T-cell (primary cell): ENCODE data around the gene KCTD7. TPM values are rescaled to one million over a fixed set of nuclear protein-coding genes. Genes with fewer than 3 reads are reported as not detected.
"Not testable (repeated sequence)": the region's sequence is repeated elsewhere in the genome, so short reads cannot be mapped to it uniquely, and the experiment has no call there.

Experiments used
- ATAC-seq, 4 experiments: fragments of 200-7000 bp in 3 of 4; fragments of 150-1000 bp in 1 of 4; cut with Tn5 transposase; replicated peaks in 1 of 4; 1 replicate in 3 of 4; 2 replicates in 1 of 4; pipeline ENCODE4 v1.10.0; 2021; ENCODE audit warnings: moderate library complexity in 3 of 4, mild to moderate bottlenecking in 2 of 4, moderate number of reproducible peaks in 1 of 4
- CTCF ChIA-PET, 2 donors: fragments of 300-600 bp; sonication (Branson Sonifier 250); formaldehyde crosslinking; loops; one replicate each; lab custom pipeline; 2022; ENCODE audit warnings: antibody characterized with exemption in 2 of 2; lab: Charles Lee
- POLR2A ChIA-PET, 2 donors: fragments of 300-600 bp; sonication (Branson Sonifier 250); formaldehyde crosslinking; loops; one replicate each; lab custom pipeline; 2022; ENCODE audit warnings: antibody characterized with exemption in 2 of 2; lab: Charles Lee
- DNase-seq, 35 experiments: peaks; one replicate each; pipeline versions ENCODE4 v3.0.0 to v3.0.0-alpha.2; 2013 to 2023
- H3K27ac ChIP-seq: one replicate; pipeline ENCODE4 v1.5.1; 2013; ENCODE audit warnings: low read length
- H3K27me3 ChIP-seq, 2 experiments: replicated peaks in 1 of 2; 1 replicate in 1 of 2; 2 replicates in 1 of 2; pipeline versions ENCODE4 v1.6.1 to v1.7.0; 2013; ENCODE audit warnings: low read length in 1 of 2, mixed read lengths in 1 of 2; ENCODE audit not compliant: control insufficient read depth in 2 of 2, insufficient read depth in 2 of 2; ENCODE audit errors: extremely low read depth in 1 of 2
- H3K36me3 ChIP-seq, 2 donors: 1 replicate in 1 of 2; 2 replicates in 1 of 2; pipeline versions ENCODE4 v1.6.1 to v1.7.0; 2013; ENCODE audit warnings: low read length in 1 of 2; ENCODE audit not compliant: control insufficient read depth in 2 of 2, insufficient read depth in 1 of 2; ENCODE audit errors: extremely low read depth in 1 of 2
- H3K4me1 ChIP-seq, 2 experiments: 1 replicate in 1 of 2; 2 replicates in 1 of 2; pipeline versions ENCODE4 v1.6.1 to v1.7.0; 2013; ENCODE audit warnings: low read length in 2 of 2, mixed read lengths in 1 of 2; ENCODE audit not compliant: insufficient read depth in 2 of 2, control insufficient read depth in 1 of 2; ENCODE audit errors: extremely low read depth in 1 of 2
- H3K4me3 ChIP-seq, 2 donors: 1 replicate in 1 of 2; 2 replicates in 1 of 2; pipeline versions ENCODE4 v1.5.1 to v1.7.0; 2013; ENCODE audit warnings: mild to moderate bottlenecking in 2 of 2, low read length in 1 of 2, moderate library complexity in 1 of 2; ENCODE audit not compliant: control insufficient read depth in 1 of 2; ENCODE audit errors: extremely low read depth in 1 of 2
- H3K9me3 ChIP-seq: 2 replicates; pipeline ENCODE4 v1.7.0; 2013
- H3K27ac Mint-ChIP-seq, 2 donors: one replicate each; pipeline ENCODE4 v1.8.0; 2020 to 2021; ENCODE audit warnings: mild to moderate bottlenecking in 2 of 2, mixed read lengths in 2 of 2
- H3K27me3 Mint-ChIP-seq, 2 donors: one replicate each; pipeline ENCODE4 v1.8.0; 2021 to 2022; ENCODE audit warnings: mixed read lengths in 2 of 2
- H3K36me3 Mint-ChIP-seq: one replicate; pipeline ENCODE4 v1.8.0; 2021; ENCODE audit warnings: mixed read lengths
- H3K4me1 Mint-ChIP-seq, 3 donors: one replicate each; pipeline ENCODE4 v1.8.0; 2020 to 2022; ENCODE audit warnings: mixed read lengths in 3 of 3, mild to moderate bottlenecking in 1 of 3
- H3K4me3 Mint-ChIP-seq, 3 donors: one replicate each; pipeline ENCODE4 v1.8.0; 2020 to 2022; ENCODE audit warnings: mild to moderate bottlenecking in 3 of 3, mixed read lengths in 3 of 3, moderate library complexity in 3 of 3
- H3K9me3 Mint-ChIP-seq, 3 donors: one replicate each; pipeline ENCODE4 v1.8.0; 2020 to 2022; ENCODE audit warnings: mixed read lengths in 3 of 3
- WGBS: methylation state at CpG from one replicate; pipeline ENCODE4 v1.1.5; 2013; ENCODE audit warnings: missing lambda C conversion rate; ENCODE audit not compliant: insufficient coverage; 5-methylcytosine and 5-hydroxymethylcytosine counted together
- total RNA-seq, 35 experiments: library from RNA in 6 of 35; stranded (reverse) in 6 of 35; fragments of 120-200 nt in 1 of 35; gene quantifications; one replicate each; pipeline versions ENCODE4 v1.2.1 to v1.2.4 and lab custom pipeline; 2013 to 2026

The KCTD7 gene
- total RNA-seq, 5 donors from 2014 or later (not counting 1 experiment from before 2014, with no cell fraction given), result 23.1 to 44.3 (median 39.3) TPM

DNA sequence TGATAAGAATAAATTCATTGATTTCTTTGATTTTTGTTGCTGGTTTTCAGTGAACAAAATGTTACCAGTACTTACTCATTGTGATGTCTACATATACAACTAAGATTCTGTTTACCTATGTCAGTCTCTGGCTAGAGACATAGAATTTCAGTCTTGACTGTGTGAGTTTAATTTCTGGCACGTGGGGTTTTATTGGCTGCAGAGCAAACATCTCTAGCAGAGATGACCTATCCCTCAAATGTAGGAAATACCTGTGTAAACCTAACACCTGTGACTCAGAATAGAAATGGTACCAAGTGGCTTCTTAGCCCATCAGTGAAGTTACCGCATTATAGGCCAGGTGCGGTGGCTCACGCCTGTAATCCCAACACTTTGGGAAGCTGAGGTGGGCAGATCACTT is 57.0 kb downstream of the KCTD7 start:
- peaks cover 2 to 26% of the 10 kb centered on the region in 2 experiments for H3K4me1 ChIP-seq
- H3K27ac Mint-ChIP-seq, CTCF ChIA-PET, H3K4me3 Mint-ChIP-seq, H3K27ac ChIP-seq, DNase-seq, H3K27me3 Mint-ChIP-seq, H3K9me3 Mint-ChIP-seq, H3K27me3 ChIP-seq, H3K36me3 ChIP-seq, H3K36me3 Mint-ChIP-seq, POLR2A ChIA-PET, H3K9me3 ChIP-seq, H3K4me3 ChIP-seq, ATAC-seq: not testable (repeated sequence)
- H3K4me1 Mint-ChIP-seq, result peaks cover 26 to 28% (median 26%) of the 10 kb centered on the region in 3 donors
- 100% methylated on average over 1 of the region's 4 CpGs for WGBS

- no peaks in the 10 kb centered on the region for H3K27me3 ChIP-seq
- H3K36me3 Mint-ChIP-seq, result peaks cover 8% of the 10 kb centered on the region
- H3K27me3 Mint-ChIP-seq, result no peaks in the 10 kb centered on the region
- H3K9me3 Mint-ChIP-seq, result peaks cover 0 to 7% (median 6%) of the 10 kb centered on the region in 3 donors
- peaks cover 15 to 21% (median 18%) of the 10 kb centered on the region in 3 donors for H3K4me1 Mint-ChIP-seq
- POLR2A ChIA-PET, result interaction anchor here in 1 of 2 donors (0.6 to 0.7 kb wide), 2 partner anchors 29 kb away, joined by 4 to 8 read pairs; no protein-coding TSS in a partner anchor
- H3K4me3 Mint-ChIP-seq, result no peak overlapping the region
- DNase-seq (no peak), ATAC-seq (no peak)
- no peak overlapping the region for H3K4me3 ChIP-seq
- no peak overlapping the region for H3K27ac Mint-ChIP-seq
- peaks cover 0 to 16% of the 10 kb centered on the region in 2 experiments for H3K4me1 ChIP-seq
- H3K9me3 ChIP-seq, result no peaks in the 10 kb centered on the region
- whole genome bisulfite sequencing, result no CpG with 5 or more reads among the region's 5 CpGs
- CTCF ChIA-PET, result interaction anchor here (0.6 to 0.7 kb wide), 2 partner anchors 37 to 103 kb away, joined by 5 to 8 read pairs; no protein-coding TSS in a partner anchor
- H3K36me3 ChIP-seq, result no peaks in the 10 kb centered on the region
- no peak overlapping the region for H3K27ac ChIP-seq
These were observed 58.5 kb downstream of the KCTD7 start for GRCh38 chr7:66687186-66687585.

GRCh38 chr7:66687672-66688071 is 59.0 kb downstream of the KCTD7 start:
- H3K36me3 ChIP-seq, H3K4me3 ChIP-seq, ATAC-seq, H3K27ac ChIP-seq, H3K27me3 ChIP-seq, H3K9me3 ChIP-seq, H3K27ac Mint-ChIP-seq, H3K36me3 Mint-ChIP-seq, H3K9me3 Mint-ChIP-seq, H3K27me3 Mint-ChIP-seq, H3K4me3 Mint-ChIP-seq, DNase-seq: not testable (repeated sequence)
- POLR2A ChIA-PET, result interaction anchor here in 1 of 2 donors (0.6 kb wide), 1 partner anchor 30 kb away, joined by 4 read pairs; no protein-coding TSS in a partner anchor
- H3K4me1 Mint-ChIP-seq, result peaks cover 14 to 21% (median 17%) of the 10 kb centered on the region in 3 donors
- H3K4me1 ChIP-seq, result peaks cover 0 to 11% of the 10 kb centered on the region in 2 experiments
- CTCF ChIA-PET, result interaction anchor here (0.6 to 0.7 kb wide), 2 partner anchors 37 to 102 kb away, joined by 5 to 8 read pairs; no protein-coding TSS in a partner anchor
- 100% methylated on average over 4 of the region's 6 CpGs for WGBS

GRCh38 chr7:66689081-66689480 is 60.4 kb downstream of the KCTD7 start:
- DNase-seq (no peak), ATAC-seq (no peak)
- H3K4me3 ChIP-seq, result no peak overlapping the region
- POLR2A ChIA-PET, result interaction anchor here in 1 of 2 donors (0.6 to 0.7 kb wide), 4 partner anchors 62 to 384 kb away, joined by 3 to 10 read pairs (median 5); no protein-coding TSS in a partner anchor
- peaks cover 7% of the 10 kb centered on the region for H3K36me3 Mint-ChIP-seq
- no peak overlapping the region for H3K4me3 Mint-ChIP-seq
- H3K4me1 Mint-ChIP-seq, result peaks cover 5 to 9% (median 6%) of the 10 kb centered on the region in 3 donors
- CTCF ChIA-PET, result no interaction called here
- H3K4me1 ChIP-seq, result no peaks in the 10 kb centered on the region
- no CpG with 5 or more reads among the region's 2 CpGs for WGBS
- H3K9me3 ChIP-seq, result no peaks in the 10 kb centered on the region
- H3K27ac Mint-ChIP-seq, result no peak overlapping the region
- H3K27me3 ChIP-seq, result no peaks in the 10 kb centered on the region
- no peak overlapping the region for H3K27ac ChIP-seq
- no peaks in the 10 kb centered on the region for H3K36me3 ChIP-seq
- H3K27me3 Mint-ChIP-seq, result no peaks in the 10 kb centered on the region
- peaks cover 0 to 7% (median 6%) of the 10 kb centered on the region in 3 donors for H3K9me3 Mint-ChIP-seq

DNA sequence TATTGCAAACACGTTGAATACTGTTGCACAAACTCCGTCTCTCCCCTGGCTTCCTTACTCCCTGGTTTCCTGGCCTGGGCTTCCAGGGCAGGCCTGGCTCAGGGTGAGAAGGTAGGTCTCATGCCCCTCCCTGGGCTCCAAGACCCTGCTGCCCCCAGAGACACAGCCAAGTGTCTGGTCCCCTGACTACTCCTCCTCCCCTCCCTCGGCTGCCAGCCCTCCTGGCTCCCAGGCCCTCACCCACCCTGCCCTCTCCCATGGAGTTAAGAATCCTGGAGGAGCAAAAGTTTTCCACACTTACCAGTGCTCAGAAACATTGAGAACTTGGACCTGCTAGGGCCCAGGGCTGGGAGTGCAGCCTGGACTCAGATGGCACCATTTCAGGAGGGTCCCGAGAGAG is 64.7 kb downstream of the KCTD7 start:
- POLR2A ChIA-PET, result no interaction called here

More for the DNA sequence above, 64.7 kb downstream of the KCTD7 start:
- Mint-ChIP-seq H3K36me3 (peaks cover 6% of the 10 kb centered on the region), H3K27ac (no peak overlapping the region), H3K27me3 (no peaks in the 10 kb centered on the region), H3K4me3 (no peak overlapping the region), H3K9me3 (peaks cover 0 to 2% (median 2%) of the 10 kb centered on the region in 3 donors), H3K4me1 (no peaks in the 10 kb centered on the region)
- 100% methylated on average over 1 of the region's 4 CpGs for WGBS
- Histone ChIP-seq H3K4me1 (no peaks in the 10 kb centered on the region), H3K27me3 (no peaks in the 10 kb centered on the region), H3K4me3 (no peak overlapping the region), H3K36me3 (no peaks in the 10 kb centered on the region), H3K9me3 (no peaks in the 10 kb centered on the region), H3K27ac (no peak overlapping the region)
- ATAC-seq (no peak), DNase-seq (no peak)
- CTCF ChIA-PET, result no interaction called here

Other genes starting within 250 kb of the KCTD7 start
- gene RABGEF1, start 111.9 kb downstream of the KCTD7 start, total RNA-seq, result 10 to 100 TPM; 18.2 to 22.6 (median 20.9) TPM